ENCODE results near the gene PALM2AKAP2. TPM values are rescaled to one million over a fixed set of nuclear protein-coding genes. Genes with fewer than 3 reads are reported as not detected.
A peak's percentile ranks its signal among the peaks of the same experiment; 100 is the strongest.

The PALM2AKAP2 gene
- total and polyA plus RNA-seq, 4 donors: 0.51 to 37.7 (median 9.7) TPM

DNA sequence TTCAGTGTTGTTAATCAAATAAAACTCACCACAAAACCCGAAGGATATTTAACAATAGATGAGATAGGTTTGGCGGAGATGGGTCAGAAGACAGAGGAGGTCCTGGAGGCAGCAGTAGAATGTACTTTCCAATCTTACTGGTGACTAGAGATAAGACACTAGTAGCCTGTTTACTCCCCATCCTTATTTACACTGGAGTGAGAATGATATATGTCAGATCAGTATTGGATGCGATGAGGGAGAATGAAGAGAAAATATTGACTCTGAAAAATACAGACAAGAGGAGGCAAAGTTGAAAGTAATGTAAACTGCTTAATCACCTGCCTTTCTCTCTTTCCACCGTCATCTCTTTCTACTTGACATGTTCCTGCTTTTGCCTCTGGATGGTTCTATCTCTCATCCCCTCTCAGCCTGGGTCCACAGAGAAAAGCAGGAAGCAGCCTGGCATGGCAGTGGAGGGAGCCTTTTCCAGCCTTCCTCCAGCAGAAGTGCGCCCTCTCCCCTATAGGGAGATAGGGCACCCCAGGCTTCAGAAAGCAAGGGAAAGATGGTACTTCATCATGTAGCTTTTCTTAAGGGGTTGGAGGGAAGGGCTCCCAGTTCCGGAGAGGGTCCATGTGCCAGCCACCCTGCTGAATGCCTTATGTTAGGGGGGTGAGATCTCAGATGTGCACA is 11.1 kb downstream of the PALM2AKAP2 start:
- H3K36me3 ChIP-seq (ENCODE audit: control insufficient read depth in 4 of 4, insufficient read depth in 4 of 4, low read length in 4 of 4): no peaks in the 10 kb centered on the region
- no peak overlapping the region for H3K9ac ChIP-seq (ENCODE audit: insufficient read depth in 1 of 2, low read length in 2 of 2)
- no peaks in the 10 kb centered on the region for H3K27me3 ChIP-seq (ENCODE audit: control insufficient read depth in 3 of 3, insufficient read depth in 3 of 3, low read length in 2 of 3)
- no peak overlapping the region for H3K27ac ChIP-seq (ENCODE audit: low read depth in 1 of 2, low read length in 1 of 2)
- ATAC-seq (ENCODE audit: insufficient read depth, low FRiP score) (no peak), DNase-seq (no peak)
- H3K4me3 ChIP-seq: no peak overlapping the region
- TF ChIP-seq, protein P1, sequence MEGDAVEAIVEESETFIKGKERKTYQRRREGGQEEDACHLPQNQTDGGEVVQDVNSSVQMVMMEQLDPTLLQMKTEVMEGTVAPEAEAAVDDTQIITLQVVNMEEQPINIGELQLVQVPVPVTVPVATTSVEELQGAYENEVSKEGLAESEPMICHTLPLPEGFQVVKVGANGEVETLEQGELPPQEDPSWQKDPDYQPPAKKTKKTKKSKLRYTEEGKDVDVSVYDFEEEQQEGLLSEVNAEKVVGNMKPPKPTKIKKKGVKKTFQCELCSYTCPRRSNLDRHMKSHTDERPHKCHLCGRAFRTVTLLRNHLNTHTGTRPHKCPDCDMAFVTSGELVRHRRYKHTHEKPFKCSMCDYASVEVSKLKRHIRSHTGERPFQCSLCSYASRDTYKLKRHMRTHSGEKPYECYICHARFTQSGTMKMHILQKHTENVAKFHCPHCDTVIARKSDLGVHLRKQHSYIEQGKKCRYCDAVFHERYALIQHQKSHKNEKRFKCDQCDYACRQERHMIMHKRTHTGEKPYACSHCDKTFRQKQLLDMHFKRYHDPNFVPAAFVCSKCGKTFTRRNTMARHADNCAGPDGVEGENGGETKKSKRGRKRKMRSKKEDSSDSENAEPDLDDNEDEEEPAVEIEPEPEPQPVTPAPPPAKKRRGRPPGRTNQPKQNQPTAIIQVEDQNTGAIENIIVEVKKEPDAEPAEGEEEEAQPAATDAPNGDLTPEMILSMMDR (IDR thresholded peaks at IDR 0.05; ENCODE audit: control extremely low read depth, extremely low read depth): no peak
- no peaks in the 10 kb centered on the region for H3K9me3 ChIP-seq (ENCODE audit: control insufficient read depth in 4 of 4, insufficient read depth in 3 of 4, low read length in 3 of 4)
- 88 to 89% methylated on average over 6 of the region's 6 CpGs for WGBS, 2 donors
- peaks cover 7 to 55% (median 45%) of the 10 kb centered on the region in 5 donors for H3K4me1 ChIP-seq (ENCODE audit: control insufficient read depth in 5 of 5, insufficient read depth in 5 of 5, low read length in 5 of 5)

- H3K36me3 ChIP-seq (ENCODE audit: control insufficient read depth in 4 of 4, insufficient read depth in 4 of 4, low read length in 4 of 4): no peaks in the 10 kb centered on the region
- TF ChIP-seq, protein P1 (IDR thresholded peaks at IDR 0.05; ENCODE audit: control extremely low read depth, extremely low read depth): no peak
- no peak for DNase-seq
- H3K9ac ChIP-seq (ENCODE audit: insufficient read depth in 1 of 2, low read length in 2 of 2): no peak overlapping the region
- WGBS, 2 donors: 55 to 62% methylated on average over 1 of the region's 1 CpG
- no peak overlapping the region for H3K27ac ChIP-seq (ENCODE audit: low read depth in 1 of 2, low read length in 1 of 2)
- no peak overlapping the region for H3K4me3 ChIP-seq
- no peaks in the 10 kb centered on the region for H3K9me3 ChIP-seq (ENCODE audit: control insufficient read depth in 4 of 4, insufficient read depth in 3 of 4, low read length in 3 of 4)
- ATAC-seq (ENCODE audit: insufficient read depth, low FRiP score): no peak
- H3K27me3 ChIP-seq (ENCODE audit: control insufficient read depth in 3 of 3, insufficient read depth in 3 of 3, low read length in 2 of 3): no peaks in the 10 kb centered on the region
- peaks cover 7 to 55% (median 47%) of the 10 kb centered on the region in 5 donors for H3K4me1 ChIP-seq (ENCODE audit: control insufficient read depth in 5 of 5, insufficient read depth in 5 of 5, low read length in 5 of 5)
These were observed 11.7 kb downstream of the PALM2AKAP2 start for GRCh38 chr9:109791747-109792146.

GRCh38 chr9:109792951-109793546 is 13.1 kb downstream of the PALM2AKAP2 start:
- H3K27ac ChIP-seq (ENCODE audit: low read depth in 1 of 2, low read length in 1 of 2): peak overlapping the region in 1 of 2 donors; percentile 49
- peak in 2 of 3 donors; percentile 90 to 91 for DNase-seq
- no peaks in the 10 kb centered on the region for H3K9me3 ChIP-seq (ENCODE audit: control insufficient read depth in 4 of 4, insufficient read depth in 3 of 4, low read length in 3 of 4)
- peaks cover 7 to 55% (median 44%) of the 10 kb centered on the region in 5 donors for H3K4me1 ChIP-seq (ENCODE audit: control insufficient read depth in 5 of 5, insufficient read depth in 5 of 5, low read length in 5 of 5)
- H3K27me3 ChIP-seq (ENCODE audit: control insufficient read depth in 3 of 3, insufficient read depth in 3 of 3, low read length in 2 of 3): no peaks in the 10 kb centered on the region
- no peaks in the 10 kb centered on the region for H3K36me3 ChIP-seq (ENCODE audit: control insufficient read depth in 4 of 4, insufficient read depth in 4 of 4, low read length in 4 of 4)
- TF ChIP-seq, protein P1 (IDR thresholded peaks at IDR 0.05; ENCODE audit: control extremely low read depth, extremely low read depth): no peak
- ATAC-seq (ENCODE audit: insufficient read depth, low FRiP score): peak; percentile 62
- no peak overlapping the region for H3K9ac ChIP-seq (ENCODE audit: insufficient read depth in 1 of 2, low read length in 2 of 2)
- 68 to 88% methylated on average over 1 of the region's 1 CpG for WGBS, 2 donors
- H3K4me3 ChIP-seq: no peak overlapping the region

Measured in lung (tissue), 12 donors.